Caco-2 (cell line): ENCODE measurements around the gene LYPD6. TPM values are rescaled to one million over a fixed set of nuclear protein-coding genes. Genes with fewer than 3 reads are reported as not detected.

Experiments used
- BruUV-seq: library from RNA; stranded (reverse); fragments of 400-500 nt; replicated peaks from 2 replicates; lab custom pipeline; 2021; lab: Mats Ljungman, UMichigan
- CTCF ChIA-PET: fragments of 300-600 bp; sonication (Branson Sonifier 250); formaldehyde crosslinking; loops from one replicate; lab custom pipeline; 2022; ENCODE audit warnings: antibody characterized with exemption; lab: Charles Lee
- POLR2A ChIA-PET: fragments of 300-600 bp; sonication (Branson Sonifier 250); formaldehyde crosslinking; loops from one replicate; lab custom pipeline; 2022; ENCODE audit warnings: antibody characterized with exemption; lab: Charles Lee
- DNase-seq, 2 experiments: peaks; one replicate each; pipeline versions ENCODE4 v3.0.0 to v3.0.0-alpha.2; 2020 to 2022
- H3K27me3 ChIP-seq: replicated peaks from 2 replicates; pipeline ENCODE4 v1.6.0; 2011; ENCODE audit warnings: low read length; ENCODE audit not compliant: control insufficient read depth, insufficient read depth
- H3K36me3 ChIP-seq: 2 replicates; pipeline ENCODE4 v1.5.1; 2011; ENCODE audit warnings: low read length; ENCODE audit not compliant: control insufficient read depth, insufficient read depth
- H3K4me1 ChIP-seq: fragments of 250-450 bp; sonication (Bioruptor Pico); 2 replicates; pipeline ENCODE4 v1.5.1; 2020; ENCODE audit warnings: mild to moderate bottlenecking
- H3K4me3 ChIP-seq: 2 replicates; pipeline ENCODE4 v1.5.1; 2011; ENCODE audit warnings: low read depth, mild to moderate bottlenecking, control low read depth, low read length
- H3K9me3 ChIP-seq: fragments of 250-450 bp; sonication (Bioruptor Pico); 2 replicates; pipeline ENCODE4 v1.5.1; 2020; ENCODE audit warnings: mild to moderate bottlenecking, moderate library complexity
- H3K27ac Mint-ChIP-seq: one replicate; pipeline ENCODE4 v1.8.0; 2022; ENCODE audit warnings: mixed read lengths; ENCODE audit not compliant: unreplicated experiment
- H3K27me3 Mint-ChIP-seq: one replicate; pipeline ENCODE4 v1.8.0; 2022; ENCODE audit warnings: mixed read lengths; ENCODE audit not compliant: insufficient read depth, unreplicated experiment
- H3K36me3 Mint-ChIP-seq: one replicate; pipeline ENCODE4 v1.8.0; 2022; ENCODE audit warnings: mild to moderate bottlenecking, mixed read lengths; ENCODE audit not compliant: insufficient read depth, unreplicated experiment
- H3K4me1 Mint-ChIP-seq: one replicate; pipeline ENCODE4 v1.8.0; 2022; ENCODE audit warnings: low read depth, mixed read lengths; ENCODE audit not compliant: unreplicated experiment
- H3K4me3 Mint-ChIP-seq: one replicate; pipeline ENCODE4 v1.8.0; 2022; ENCODE audit warnings: mild to moderate bottlenecking, moderate library complexity, mixed read lengths; ENCODE audit not compliant: unreplicated experiment
- H3K9me3 Mint-ChIP-seq: one replicate; pipeline ENCODE4 v1.8.0; 2022; ENCODE audit warnings: mixed read lengths; ENCODE audit not compliant: unreplicated experiment
- intact Hi-C: fragments of 100-400 bp; cut with micrococcal nuclease; formaldehyde crosslinking; loops from one replicate; pipeline ENCODE4 v1.10.0; 2022; ENCODE audit not compliant: unreplicated experiment
- total RNA-seq: library from RNA; stranded (reverse); gene quantifications from 2 replicates; pipeline ENCODE4 v1.2.3, GENCODE V29; 2022
- TF ChIP-seq, protein P1 (sequence below), 2 experiments: fragments of 200-600 bp in 1 of 2; IDR thresholded peaks; 1 replicate in 1 of 2; 2 replicates in 1 of 2; pipeline versions ENCODE4 v1.5.1 to v1.8.0; 2011 to 2022; ENCODE audit warnings: antibody characterized with exemption in 1 of 2, control low read depth in 1 of 2, inconsistent platforms in 1 of 2, low read depth in 1 of 2, low read length in 1 of 2, mild to moderate bottlenecking in 1 of 2, moderate library complexity in 1 of 2; ENCODE audit not compliant: insufficient read depth in 1 of 2, severe bottlenecking in 1 of 2, unreplicated experiment in 1 of 2

The LYPD6 gene
- total RNA-seq, 1 experiment from 2014 or later = 9.0 TPM

DNA sequence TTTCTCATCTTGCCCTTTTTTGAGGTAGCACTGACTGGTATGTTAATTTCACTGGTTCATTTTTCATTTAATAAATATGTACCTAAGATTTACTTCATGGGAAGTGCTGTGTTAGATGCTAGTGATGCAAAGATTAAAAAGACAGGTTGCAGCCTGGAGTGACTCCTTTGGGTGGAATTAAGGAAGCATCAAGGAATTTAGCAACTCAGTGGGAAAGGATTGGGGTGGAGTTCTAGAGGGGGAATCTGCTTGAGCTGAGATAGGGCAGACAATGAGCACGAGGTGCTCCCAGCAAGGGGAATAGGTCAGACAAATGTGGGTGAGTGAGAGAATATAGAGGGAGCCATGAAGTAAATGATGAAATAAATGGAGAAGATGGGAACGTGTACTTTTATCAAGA, 57.0 kb downstream of the LYPD6 start:
- Mint-ChIP-seq H3K27ac (no peak overlapping the region), H3K36me3 (no peaks in the 10 kb centered on the region), H3K27me3 (no peaks in the 10 kb centered on the region), H3K9me3 (no peaks in the 10 kb centered on the region), H3K4me1 (no peaks in the 10 kb centered on the region), H3K4me3 (no peak overlapping the region)
- no peak for DNase-seq
- H3K36me3 ChIP-seq = no peaks in the 10 kb centered on the region
- TF ChIP-seq, protein P1, sequence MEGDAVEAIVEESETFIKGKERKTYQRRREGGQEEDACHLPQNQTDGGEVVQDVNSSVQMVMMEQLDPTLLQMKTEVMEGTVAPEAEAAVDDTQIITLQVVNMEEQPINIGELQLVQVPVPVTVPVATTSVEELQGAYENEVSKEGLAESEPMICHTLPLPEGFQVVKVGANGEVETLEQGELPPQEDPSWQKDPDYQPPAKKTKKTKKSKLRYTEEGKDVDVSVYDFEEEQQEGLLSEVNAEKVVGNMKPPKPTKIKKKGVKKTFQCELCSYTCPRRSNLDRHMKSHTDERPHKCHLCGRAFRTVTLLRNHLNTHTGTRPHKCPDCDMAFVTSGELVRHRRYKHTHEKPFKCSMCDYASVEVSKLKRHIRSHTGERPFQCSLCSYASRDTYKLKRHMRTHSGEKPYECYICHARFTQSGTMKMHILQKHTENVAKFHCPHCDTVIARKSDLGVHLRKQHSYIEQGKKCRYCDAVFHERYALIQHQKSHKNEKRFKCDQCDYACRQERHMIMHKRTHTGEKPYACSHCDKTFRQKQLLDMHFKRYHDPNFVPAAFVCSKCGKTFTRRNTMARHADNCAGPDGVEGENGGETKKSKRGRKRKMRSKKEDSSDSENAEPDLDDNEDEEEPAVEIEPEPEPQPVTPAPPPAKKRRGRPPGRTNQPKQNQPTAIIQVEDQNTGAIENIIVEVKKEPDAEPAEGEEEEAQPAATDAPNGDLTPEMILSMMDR (IDR thresholded peaks at IDR 0.05; ENCODE audit: insufficient read depth in 1 of 2, low read depth in 1 of 2, low read length in 1 of 2, severe bottlenecking in 1 of 2, unreplicated experiment in 1 of 2) = no peak
- POLR2A ChIA-PET = no interaction called here
- H3K9me3 ChIP-seq = no peaks in the 10 kb centered on the region
- CTCF ChIA-PET = no interaction called here
- no peaks in the 10 kb centered on the region for H3K27me3 ChIP-seq
- BruUV-seq = no TSS peak
- H3K4me1 ChIP-seq = no peaks in the 10 kb centered on the region
- intact Hi-C loops = no loop called here
- H3K4me3 ChIP-seq = no peak overlapping the region

DNA sequence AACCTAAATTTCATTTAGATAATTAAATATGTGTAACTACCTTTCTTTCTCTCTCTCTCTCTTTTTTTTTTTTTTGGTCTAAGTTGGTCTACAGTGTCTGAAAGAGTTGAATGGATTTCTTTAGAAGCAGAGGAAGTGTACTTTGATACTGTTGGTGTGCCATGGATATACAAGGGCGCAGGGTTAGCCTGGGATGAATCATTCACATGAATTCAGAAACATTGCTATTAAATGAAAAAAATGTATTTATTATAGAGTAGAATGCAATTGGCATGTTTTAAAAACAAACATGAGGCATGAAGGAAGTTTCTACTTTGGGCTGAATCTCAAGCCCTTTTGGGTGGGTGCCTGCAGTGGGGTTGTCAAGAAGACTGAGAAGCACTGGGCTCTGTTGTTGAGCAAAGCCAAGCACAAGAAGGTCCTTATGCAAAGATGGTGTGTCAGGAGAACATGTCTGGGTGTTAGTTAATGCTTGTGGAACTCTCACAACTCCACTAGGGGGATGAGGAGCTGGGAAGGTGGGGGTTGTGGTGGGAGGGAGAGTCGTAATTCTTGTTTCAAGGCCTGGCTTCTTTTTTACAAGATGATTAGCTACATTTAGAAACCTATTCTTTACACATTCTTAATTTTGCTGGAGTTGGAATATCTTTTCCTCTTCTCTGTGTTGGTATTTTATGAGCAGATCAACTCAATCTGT, 57.9 kb downstream of the LYPD6 start:
- Histone ChIP-seq H3K4me3 (no peak overlapping the region), H3K4me1 (no peaks in the 10 kb centered on the region), H3K36me3 (no peaks in the 10 kb centered on the region), H3K9me3 (no peaks in the 10 kb centered on the region), H3K27me3 (no peaks in the 10 kb centered on the region)
- DNase-seq = peak; percentile 40 to 44
- no TSS peak for BruUV-seq
- POLR2A ChIA-PET = no interaction called here
- Mint-ChIP-seq H3K4me3 (no peak overlapping the region), H3K4me1 (no peaks in the 10 kb centered on the region), H3K27ac (no peak overlapping the region), H3K27me3 (no peaks in the 10 kb centered on the region), H3K9me3 (no peaks in the 10 kb centered on the region), H3K36me3 (no peaks in the 10 kb centered on the region)
- CTCF ChIA-PET = interaction anchor here (0.6 kb wide), 1 partner anchor 79 kb away, joined by 5 read pairs; no protein-coding TSS in a partner anchor
- intact Hi-C loops = loop anchor here (1.0 to 2.0 kb wide), 2 partner anchors 173 to 371 kb away; no protein-coding TSS in a partner anchor
- TF ChIP-seq, protein P1 (IDR thresholded peaks at IDR 0.05; ENCODE audit: insufficient read depth in 1 of 2, low read depth in 1 of 2, low read length in 1 of 2, severe bottlenecking in 1 of 2, unreplicated experiment in 1 of 2) = peak; percentile 33 to 43

DNA sequence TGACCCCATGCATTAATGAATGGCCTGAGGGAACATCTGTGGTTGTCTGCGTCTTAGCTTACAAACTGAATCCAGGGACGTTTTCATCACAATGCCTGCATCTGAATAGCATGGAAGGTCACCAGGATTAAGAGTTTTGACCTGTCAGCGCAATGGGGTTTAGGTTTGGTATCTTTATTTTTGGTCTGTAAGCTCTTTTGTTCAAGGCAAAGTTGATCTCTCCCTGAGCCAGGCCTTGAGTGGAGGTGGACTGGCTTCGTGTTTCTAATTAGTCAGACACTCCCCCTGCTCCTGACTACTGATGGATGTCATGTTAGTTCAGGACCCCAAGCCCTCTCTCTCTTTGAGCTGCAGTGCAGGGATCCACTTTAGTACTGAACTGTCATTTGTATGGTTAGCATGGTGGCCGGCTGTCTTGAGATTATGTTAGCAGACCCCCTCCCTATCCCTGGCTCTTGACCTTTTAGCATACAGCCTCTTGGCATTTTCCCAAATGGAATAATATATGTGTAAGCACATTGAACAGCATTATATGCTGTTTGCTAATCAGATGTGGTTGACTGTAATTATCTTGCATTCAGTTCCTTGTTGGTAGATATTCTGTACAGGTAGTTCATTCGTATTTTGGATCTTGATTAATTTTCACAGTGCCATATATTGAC, 59.2 kb downstream of the LYPD6 start:
- no TSS peak for BruUV-seq
- Mint-ChIP-seq H3K27ac (no peak overlapping the region), H3K4me3 (no peak overlapping the region), H3K4me1 (no peaks in the 10 kb centered on the region), H3K27me3 (no peaks in the 10 kb centered on the region), H3K9me3 (no peaks in the 10 kb centered on the region), H3K36me3 (no peaks in the 10 kb centered on the region)
- Histone ChIP-seq H3K4me1 (no peaks in the 10 kb centered on the region), H3K27me3 (no peaks in the 10 kb centered on the region), H3K36me3 (no peaks in the 10 kb centered on the region), H3K4me3 (no peak overlapping the region), H3K9me3 (no peaks in the 10 kb centered on the region)
- intact Hi-C loops = loop anchor here (2.0 kb wide), 1 partner anchor 171 kb away; no protein-coding TSS in a partner anchor
- TF ChIP-seq, protein P1 (IDR thresholded peaks at IDR 0.05; ENCODE audit: insufficient read depth in 1 of 2, low read depth in 1 of 2, low read length in 1 of 2, severe bottlenecking in 1 of 2, unreplicated experiment in 1 of 2) = no peak
- CTCF ChIA-PET = no interaction called here
- DNase-seq = no peak
- POLR2A ChIA-PET = no interaction called here
